Activated CD4-positive, CD25-positive, alpha-beta regulatory T cell (primary cell): Measurements from ENCODE around the gene KLF7.

Experiments
- DNase-seq, 4 experiments: peaks; one replicate each; lab custom pipeline; 2025; lab: John Stamatoyannopoulos, UW

KLF7 gene

GRCh38 chr2:207166349-207167098 is 776 bp upstream of the KLF7 start:
- DNase-seq, result peak; percentile 24 to 50 (median 41)

GRCh38 chr2:207166039-207166348 is 246 bp upstream of the KLF7 start:
- peak; percentile 82 to 90 (median 84) for DNase-seq

- no peak for DNase-seq
These were observed 1.5 kb downstream of the KLF7 start for GRCh38 chr2:207164006-207164831.

DNA sequence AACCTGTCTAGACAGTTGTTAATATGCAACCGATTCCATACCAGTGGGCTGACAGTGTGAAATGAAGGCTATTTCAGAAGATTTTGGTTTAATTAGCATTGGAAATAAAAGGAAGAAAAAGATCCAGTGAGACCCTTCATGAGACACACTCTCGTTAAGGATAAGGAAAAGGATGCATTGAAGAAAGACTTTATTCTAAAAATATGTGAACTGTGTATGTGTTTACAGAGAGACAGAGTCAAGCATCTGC is 2.1 kb downstream of the KLF7 start:
- DNase-seq, result no peak

DNA sequence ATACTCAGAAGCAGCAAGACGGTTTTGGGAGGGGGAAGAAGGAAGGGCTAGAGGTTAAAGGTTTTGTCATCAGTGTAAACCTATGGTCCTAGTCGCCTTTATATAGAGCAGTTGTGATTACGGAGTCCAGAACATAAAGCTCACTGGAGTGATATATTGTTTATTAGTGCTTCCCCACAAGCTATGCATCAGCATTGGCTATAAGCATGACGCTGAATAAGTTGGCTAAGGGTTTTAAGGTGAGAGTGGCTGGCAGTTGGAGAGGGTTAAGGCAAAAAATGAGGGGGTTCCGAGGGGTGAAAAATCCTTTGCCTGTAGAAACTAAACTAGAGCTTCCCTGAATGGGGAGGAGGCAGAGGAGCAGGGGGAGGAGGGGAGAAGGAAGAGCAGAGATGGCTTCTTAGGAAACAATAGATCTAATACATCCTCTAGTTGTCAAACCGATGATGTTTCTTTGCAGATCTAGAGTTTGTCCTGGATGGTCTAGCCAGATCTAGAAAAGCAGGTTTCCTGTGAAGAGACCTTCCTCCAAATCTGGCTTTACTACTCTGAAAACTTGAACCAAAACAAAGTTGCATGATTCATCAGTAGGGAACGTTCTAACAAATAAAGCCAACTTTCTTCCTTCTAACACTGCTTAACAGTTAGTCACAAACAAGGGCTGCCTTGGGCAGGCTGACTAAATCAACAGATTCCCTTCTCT is 2.5 kb downstream of the KLF7 start:
- DNase-seq, result no peak

DNA sequence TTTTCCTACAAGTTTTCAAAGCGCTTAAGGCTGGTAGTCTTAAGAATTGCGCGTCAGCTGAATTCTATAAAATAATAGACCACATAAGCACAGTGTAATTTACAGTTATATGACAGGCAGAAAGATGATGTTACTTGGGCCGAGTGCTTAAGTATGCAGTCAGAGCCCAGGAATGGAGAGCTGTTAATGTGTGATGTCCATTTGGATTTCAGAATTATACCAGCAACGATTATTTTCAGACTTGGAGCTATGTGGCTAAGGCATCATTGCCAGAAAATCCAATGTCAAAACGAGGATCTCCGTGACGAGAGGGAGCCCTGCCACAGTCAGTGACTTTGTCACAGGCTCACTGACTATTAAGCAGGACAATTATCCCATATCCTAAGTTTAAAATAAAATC is 3.4 kb downstream of the KLF7 start:
- DNase-seq, result no peak

GRCh38 chr2:207161247-207162123 is 4.3 kb downstream of the KLF7 start:
- DNase-seq, result no peak

DNA sequence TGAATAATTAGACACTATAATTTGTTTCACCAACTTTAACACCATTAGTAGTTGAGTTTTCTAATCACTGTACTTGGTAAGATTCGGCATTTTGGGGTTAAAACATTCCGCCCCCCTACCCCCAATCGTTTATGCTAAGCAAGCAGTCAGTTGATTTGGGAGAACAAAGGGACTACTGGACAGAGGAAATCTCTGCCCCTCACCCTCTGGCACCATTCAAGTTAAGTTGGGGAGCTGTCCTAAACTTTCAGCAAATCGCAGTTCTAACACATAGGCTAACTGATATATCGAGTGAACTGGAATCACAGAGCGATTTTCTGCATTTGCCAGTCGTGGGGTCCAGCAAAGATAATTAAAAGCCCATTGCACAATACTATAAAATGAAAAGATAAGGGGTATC is 5.6 kb downstream of the KLF7 start:
- DNase-seq, result no peak

- DNase-seq, result no peak
These were observed 6.7 kb downstream of the KLF7 start for GRCh38 chr2:207159002-207159401.

- DNase-seq, result no peak
These were observed 8.0 kb downstream of the KLF7 start for GRCh38 chr2:207157731-207158130.

DNA sequence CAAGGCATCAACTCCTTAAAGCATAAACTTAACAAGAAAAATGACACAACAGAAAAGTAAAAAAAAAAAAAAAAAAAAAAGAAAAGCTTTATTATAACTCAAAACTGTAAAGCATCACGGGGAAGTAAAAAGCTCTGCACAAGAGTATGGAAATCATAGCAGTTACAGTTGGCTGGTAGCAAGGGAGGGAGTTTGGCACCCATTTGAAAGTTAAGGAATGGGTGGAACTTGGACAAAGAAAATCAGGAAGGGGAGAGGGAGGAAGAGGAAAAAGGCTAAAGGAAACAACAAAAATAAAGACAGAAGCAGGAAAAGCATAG is 8.6 kb downstream of the KLF7 start:
- no peak for DNase-seq

- DNase-seq, result no peak
These were observed 9.1 kb downstream of the KLF7 start for GRCh38 chr2:207156451-207157161.

DNA sequence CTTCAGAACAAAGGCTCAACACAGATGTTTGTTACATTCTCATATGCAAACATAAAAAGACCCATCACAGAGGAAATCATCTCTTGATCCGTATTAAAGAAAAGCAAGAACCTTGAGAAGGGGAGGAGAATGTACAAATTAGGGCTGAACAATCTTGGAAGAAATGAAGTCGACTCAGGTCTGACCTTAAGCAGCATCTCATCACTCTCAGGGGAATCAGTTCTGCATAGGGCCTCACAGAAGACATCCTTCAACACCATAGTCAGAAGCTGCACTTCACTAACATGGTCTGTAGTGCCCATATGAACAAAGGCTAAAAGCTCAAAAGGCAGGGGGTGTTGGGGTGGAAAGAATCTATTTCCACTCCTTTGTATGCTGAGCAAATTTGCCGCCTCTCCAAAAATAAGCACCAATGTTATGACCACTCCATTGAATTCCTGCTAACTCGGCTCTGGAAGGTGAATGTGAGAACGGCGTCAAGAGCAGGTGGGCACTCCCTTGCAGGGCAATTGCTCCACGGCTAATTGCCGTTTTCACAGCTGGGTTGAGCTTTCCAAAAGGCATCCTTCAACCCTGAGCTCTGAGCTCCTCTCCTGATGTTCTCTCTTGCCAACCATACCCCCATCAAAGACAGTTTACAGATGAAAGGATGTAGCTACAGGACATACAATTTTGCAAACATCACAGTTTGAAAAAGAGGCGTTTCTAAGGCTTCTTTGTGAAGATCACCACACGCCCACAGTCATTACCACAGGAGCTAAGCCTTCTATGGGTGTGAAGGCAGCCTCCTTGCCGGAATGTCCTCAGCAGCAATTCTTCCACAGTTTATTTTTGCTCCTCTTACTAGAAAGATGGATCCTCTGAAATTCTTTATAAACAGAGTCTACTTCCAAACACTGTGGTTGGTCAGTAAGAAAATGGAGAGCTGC is 10.0 kb downstream of the KLF7 start:
- no peak for DNase-seq

DNA sequence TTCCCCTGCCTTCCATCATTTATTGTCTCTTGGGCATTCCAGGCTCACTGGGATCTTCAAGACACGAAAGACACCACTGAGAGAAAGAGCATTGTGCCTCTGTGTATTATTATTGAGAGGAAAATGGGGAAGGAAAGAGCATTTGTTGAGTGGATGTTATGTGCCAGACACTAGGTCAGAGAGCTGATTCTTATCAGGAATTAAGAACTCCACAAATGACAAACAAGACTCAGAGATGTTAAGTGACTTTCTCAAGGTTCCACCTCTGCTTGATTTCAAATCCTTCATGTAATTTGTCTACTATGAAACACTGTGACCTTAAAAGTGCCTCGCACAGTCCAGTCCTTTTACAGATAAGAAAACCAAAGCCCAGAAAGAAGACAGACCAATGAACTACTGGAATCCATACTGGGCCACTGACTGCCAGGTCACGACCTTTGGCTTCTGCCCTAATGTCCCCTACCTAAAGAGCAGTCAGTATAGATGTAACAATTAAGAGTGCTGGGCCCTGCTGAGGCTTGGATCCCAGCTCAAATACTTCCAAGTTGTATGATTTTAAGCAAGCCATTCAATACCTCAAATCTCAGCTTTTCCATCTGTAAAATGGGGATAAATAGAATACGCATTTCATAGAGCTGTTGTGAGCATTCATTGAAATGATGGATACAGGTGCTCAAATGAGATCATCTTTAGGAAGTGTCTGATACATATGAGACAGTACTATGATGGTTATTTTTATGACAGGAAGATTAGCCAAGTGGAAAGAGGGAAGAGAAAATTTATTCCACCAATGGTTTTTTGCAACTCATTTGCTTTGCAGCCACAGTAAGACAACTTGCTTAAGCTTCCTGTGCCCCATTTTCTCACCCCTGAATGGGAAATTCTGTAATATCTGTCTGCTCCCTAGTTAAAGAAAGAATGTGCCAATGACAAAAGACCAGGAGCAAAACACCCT is 10.9 kb downstream of the KLF7 start:
- DNase-seq, result no peak

DNA sequence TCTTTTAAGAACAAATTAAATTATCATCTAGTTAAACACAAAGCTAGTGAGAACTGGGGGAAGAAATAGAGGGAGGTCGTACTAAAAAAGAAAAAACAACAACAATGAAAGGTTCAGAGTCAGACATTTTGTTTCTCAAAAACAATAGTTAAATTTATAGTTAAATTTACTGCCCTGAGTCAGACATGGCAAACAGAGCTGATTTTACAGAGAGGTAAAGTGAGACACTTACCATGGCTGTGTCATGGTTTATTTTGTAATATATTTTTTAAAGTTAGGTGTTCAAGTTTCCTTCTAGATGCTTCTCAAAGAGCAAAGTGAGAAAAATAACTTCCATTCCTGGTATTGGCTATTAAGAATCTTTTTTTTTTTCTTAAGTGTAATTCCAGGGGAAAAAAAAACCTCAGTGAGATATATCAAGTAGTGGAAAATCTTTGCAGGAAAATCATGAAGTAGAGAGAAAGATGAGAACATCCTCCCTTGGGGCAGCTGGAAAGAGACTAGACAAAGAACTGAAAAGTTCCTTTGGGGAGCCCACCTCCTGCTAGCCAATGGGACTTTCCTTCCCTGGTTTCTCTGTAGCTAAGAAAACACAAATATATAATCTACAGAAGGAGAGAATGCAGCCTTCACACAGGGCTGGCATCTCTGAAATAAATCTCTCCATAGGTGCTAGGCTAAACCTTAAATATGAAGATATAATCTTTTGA is 12.3 kb downstream of the KLF7 start:
- DNase-seq, result no peak

- no peak for DNase-seq
These were observed 14.7 kb downstream of the KLF7 start for GRCh38 chr2:207151048-207151447.

DNA sequence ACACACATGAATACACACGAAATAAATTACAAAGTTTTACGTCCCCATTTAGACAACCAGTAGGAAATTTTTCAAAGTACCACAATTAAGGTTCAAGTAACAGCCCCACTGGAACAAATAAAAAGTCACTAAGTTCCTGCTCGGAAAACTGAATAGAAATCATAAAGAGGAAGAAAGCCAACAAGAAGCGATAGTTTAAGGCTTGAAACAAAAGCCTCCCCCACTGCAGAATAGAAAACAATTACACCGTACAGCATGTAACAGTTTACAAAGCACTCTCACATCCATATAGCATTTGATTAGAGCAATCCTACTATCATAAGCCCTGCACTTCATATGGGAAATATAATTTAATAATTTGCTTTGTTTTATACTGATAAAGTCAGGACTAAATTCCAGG is 15.5 kb downstream of the KLF7 start:
- DNase-seq, result no peak

GRCh38 chr2:207149249-207150213 is 16.2 kb downstream of the KLF7 start:
- no peak for DNase-seq
